ENCODE measurements around the gene HSP90AA1. TPM values are rescaled to one million over a fixed set of nuclear protein-coding genes. Genes with fewer than 3 reads are reported as not detected.

HSP90AA1 gene
- total and polyA plus RNA-seq, 2 of the 8 experiments (the other 6 are each of a cell fraction or from before 2014, with no cell fraction given), result 339 to 878 TPM

DNA sequence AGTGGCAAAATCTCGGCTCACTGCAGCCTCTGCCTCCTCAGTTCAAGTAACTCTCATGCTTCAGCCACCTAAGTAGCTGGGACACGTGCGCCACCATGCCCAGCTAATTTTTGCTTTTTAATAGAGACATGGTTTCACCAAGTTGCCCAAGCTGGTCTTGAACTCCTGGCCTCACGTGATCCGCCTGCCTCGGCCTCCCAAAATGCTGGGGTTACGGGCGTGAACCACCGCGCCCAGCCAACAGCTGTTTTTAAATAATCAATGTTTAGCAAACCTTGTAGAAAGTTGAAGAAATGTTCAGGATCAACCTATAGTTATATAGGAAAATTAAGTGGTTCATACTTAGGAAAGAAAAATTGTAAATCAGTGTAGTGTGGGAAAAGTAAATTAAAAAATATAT lies 6.0 kb upstream of the HSP90AA1 start:
- Histone ChIP-seq H3K79me2 (ENCODE audit: control insufficient read depth in 1 of 2, insufficient read depth in 2 of 2, low read length in 2 of 2) (no peaks in the 10 kb centered on the region), H3K18ac (ENCODE audit: extremely low read depth, low read length) (no peak overlapping the region), H3K79me1 (ENCODE audit: low read depth, low read length) (no peaks in the 10 kb centered on the region), H3K4me2 (ENCODE audit: insufficient read depth in 1 of 2, low read depth in 2 of 2, low read length in 2 of 2) (no peak overlapping the region), H3K9me3 (ENCODE audit: insufficient read depth in 2 of 2, low read depth in 1 of 2, low read length in 1 of 2) (no peaks in the 10 kb centered on the region), H3K27me3 (replicated peaks in 1 of 4; ENCODE audit: control insufficient read depth in 3 of 4, extremely low read depth in 1 of 4, insufficient read depth in 3 of 4, low read length in 3 of 4) (no peaks in the 10 kb centered on the region), H2BK15ac (ENCODE audit: low read length) (no peak overlapping the region), H3K14ac (ENCODE audit: insufficient read length) (no peak overlapping the region), H2BK120ac (replicated peaks; ENCODE audit: low read depth, low read length) (no peak overlapping the region), H3K36me3 (ENCODE audit: control insufficient read depth in 2 of 4, insufficient read depth in 4 of 4, low read length in 3 of 4) (no peaks in the 10 kb centered on the region), H3K9ac (replicated peaks in 1 of 4; ENCODE audit: extremely low read depth in 1 of 4, low read depth in 3 of 4, low read length in 3 of 4) (no peak overlapping the region), H4K5ac (ENCODE audit: insufficient read length, low read depth, low read length) (no peak overlapping the region), H2AFZ (ENCODE audit: low read length) (no peak overlapping the region), H2BK20ac (ENCODE audit: low read length) (no peak overlapping the region), H4K91ac (replicated peaks; ENCODE audit: insufficient read length, low read length) (no peak overlapping the region), H4K8ac (ENCODE audit: extremely low read depth, insufficient read depth, low read length) (no peak overlapping the region), H3K4ac (replicated peaks; ENCODE audit: insufficient read length, low read depth, low read length) (no peak overlapping the region), H2AK5ac (ENCODE audit: low read depth, low read length) (no peak overlapping the region), H2BK5ac (ENCODE audit: low read depth, low read length) (no peak overlapping the region), H3K23me2 (ENCODE audit: low read depth, low read length) (no peaks in the 10 kb centered on the region), H3K23ac (ENCODE audit: insufficient read length) (no peak overlapping the region), H3K56ac (replicated peaks; ENCODE audit: insufficient read length, low read depth, low read length) (no peak overlapping the region), H4K20me1 (replicated peaks in 1 of 2; ENCODE audit: control insufficient read depth in 1 of 2, insufficient read depth in 2 of 2, low read length in 2 of 2) (peaks cover 0 to 1% of the 10 kb centered on the region in 2 experiments), H2BK12ac (ENCODE audit: low read depth, low read length) (no peak overlapping the region), H3K4me3 (ENCODE audit: extremely low read depth in 1 of 4, insufficient read depth in 2 of 4, low read depth in 3 of 4, low read length in 4 of 4) (no peak overlapping the region), H3K4me1 (replicated peaks in 1 of 4; ENCODE audit: control insufficient read depth in 3 of 4, insufficient read depth in 4 of 4, low read length in 3 of 4) (peaks cover 0 to 21% (median 16%) of the 10 kb centered on the region in 4 experiments; a peak in 6 of 7 replicates), H3K27ac (ENCODE audit: low read depth, low read length) (no peak overlapping the region)
- FAIRE-seq (no peak), DNase-seq (ENCODE audit: low read depth in 1 of 2, low spot score in 2 of 2) (no peak)
- POLR2A ChIA-PET (ENCODE audit: partially characterized antibody), result interaction anchor here (0.7 kb wide), 2 partner anchors 160 to 225 kb away, joined by 3 to 4 read pairs; no protein-coding TSS in a partner anchor
- CTCF ChIA-PET (ENCODE audit: partially characterized antibody), result interaction anchor here (0.6 to 1.7 kb wide), 3 partner anchors 29 to 109 kb away, joined by 3 to 6 read pairs (median 3); no protein-coding TSS in a partner anchor
- 95% methylated on average over 10 of the region's 10 CpGs; no CpG with 5 or more reads in 1 of the 2 experiments for WGBS, 2 experiments (ENCODE audit: extremely low coverage in 1 of 2, insufficient coverage in 1 of 2, insufficient read length in 1 of 2, insufficient replicate concordance in 2 of 2, low coverage in 1 of 2, low lambda C conversion rate in 2 of 2, missing lambda C conversion rate in 1 of 2)
- TF ChIP-seq CREB1 (IDR thresholded peaks at IDR 0.05) (no peak), ATF3 (IDR thresholded peaks at IDR 0.05; ENCODE audit: insufficient read depth, low read depth, low read length) (no peak), RNF2 (IDR thresholded peaks at IDR 0.05; ENCODE audit: borderline replicate concordance, low read depth, low read length, missing control alignments, poor library complexity, severe bottlenecking) (no peak), JUND (IDR thresholded peaks at IDR 0.05; ENCODE audit: low read length) (no peak), KDM5A (IDR thresholded peaks at IDR 0.05; ENCODE audit: low read length) (no peak), HDAC6 (IDR thresholded peaks at IDR 0.05; ENCODE audit: low read depth, low read length) (no peak), TCF12 (IDR thresholded peaks at IDR 0.05; ENCODE audit: low read depth, low read length) (no peak), EP300 (IDR thresholded peaks at IDR 0.05; ENCODE audit: borderline replicate concordance in 1 of 2, low read depth in 2 of 2, low read length in 2 of 2) (no peak), CHD1 (IDR thresholded peaks at IDR 0.05; ENCODE audit: low read depth, low read length) (no peak), SIX5 (IDR thresholded peaks at IDR 0.05; ENCODE audit: low read depth, low read length) (no peak), E2F6 (IDR thresholded peaks at IDR 0.05) (no peak), PHF8 (conservative IDR thresholded peaks at IDR 0.05; ENCODE audit: low read depth, low read length) (no peak), POLR2AphosphoS5 (IDR thresholded peaks at IDR 0.05; ENCODE audit: low read depth, low read length) (no peak)

Measured in H1 (cell line).